ENCODE data around the gene DIPK1A.
"Not testable (repeated sequence)": the region's sequence is repeated elsewhere in the genome, so short reads cannot be mapped to it uniquely, and the experiment has no call there.

Gene DIPK1A

GRCh38 chr1:92980732-92981647, 19.7 kb upstream of the DIPK1A start:
- DNase-seq: no peak

DNA sequence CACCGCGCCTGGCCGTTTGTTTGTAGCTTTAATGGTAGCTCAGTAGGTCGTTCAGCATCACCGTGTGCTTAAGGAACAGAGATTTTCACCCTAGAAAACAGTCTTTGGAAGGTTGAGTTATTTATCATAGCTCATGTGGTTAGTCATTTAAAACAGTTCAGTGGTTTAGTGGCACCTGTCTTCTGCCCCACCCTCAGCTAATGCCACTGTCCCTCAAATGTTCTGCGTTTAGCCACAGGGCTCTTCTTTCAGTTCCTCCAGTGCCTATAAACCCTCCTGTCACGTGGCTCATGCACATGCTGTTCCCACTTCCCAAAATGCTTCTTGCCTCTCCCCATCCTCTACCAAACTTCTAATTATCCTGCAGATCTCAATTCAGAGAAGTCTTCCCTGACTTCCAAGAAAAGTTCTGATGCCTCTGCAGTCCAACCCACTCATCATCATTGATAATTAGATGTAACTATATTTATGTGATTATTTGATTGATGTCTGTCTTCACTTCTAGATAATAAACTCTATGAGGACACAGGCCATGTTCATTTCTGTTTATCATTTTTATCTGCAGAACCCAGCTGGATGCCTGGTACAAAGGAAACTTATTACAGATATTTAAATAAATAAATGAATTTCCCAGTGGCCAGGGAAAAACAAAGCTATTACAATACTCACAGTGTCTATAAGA, 14.4 kb upstream of the DIPK1A start:
- DNase-seq: no peak

GRCh38 chr1:92974112-92974511, 12.8 kb upstream of the DIPK1A start:
- DNase-seq: not testable (repeated sequence)

DNA sequence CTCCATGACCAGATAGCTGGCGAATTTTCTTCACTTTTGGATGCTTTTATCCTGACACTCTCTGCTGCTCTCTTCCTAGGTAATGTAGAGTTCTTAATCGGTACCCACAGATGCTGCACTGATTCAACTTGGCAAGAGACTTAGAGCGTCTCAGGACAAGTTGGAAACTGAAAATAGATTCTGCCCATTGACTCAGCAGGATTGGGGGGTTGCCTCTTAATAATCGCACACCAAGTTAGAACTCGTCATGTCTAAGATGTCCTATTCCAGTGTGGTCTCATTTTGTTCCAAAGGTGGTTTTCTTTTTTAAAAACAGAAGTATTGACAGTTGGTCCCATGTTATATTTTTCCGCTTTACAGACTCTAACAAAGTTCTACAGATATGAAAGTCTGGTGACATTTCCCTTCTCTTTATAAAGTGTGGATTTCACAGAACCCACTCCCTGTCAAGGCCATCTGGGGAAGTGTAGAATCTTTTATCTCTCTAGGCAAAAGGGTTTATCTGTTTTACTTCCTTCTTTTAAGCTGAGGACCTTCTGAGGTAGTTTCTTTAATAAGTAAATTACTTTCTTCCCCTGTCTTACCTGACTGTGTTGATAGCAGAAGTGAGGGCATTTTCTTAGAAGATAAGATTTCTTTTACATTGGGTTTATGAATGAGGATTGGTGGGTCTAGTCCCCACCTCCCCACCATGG, 12.1 kb upstream of the DIPK1A start:
- no peak for DNase-seq

GRCh38 chr1:92972409-92973129, 11.3 kb upstream of the DIPK1A start:
- no peak for DNase-seq

DNA sequence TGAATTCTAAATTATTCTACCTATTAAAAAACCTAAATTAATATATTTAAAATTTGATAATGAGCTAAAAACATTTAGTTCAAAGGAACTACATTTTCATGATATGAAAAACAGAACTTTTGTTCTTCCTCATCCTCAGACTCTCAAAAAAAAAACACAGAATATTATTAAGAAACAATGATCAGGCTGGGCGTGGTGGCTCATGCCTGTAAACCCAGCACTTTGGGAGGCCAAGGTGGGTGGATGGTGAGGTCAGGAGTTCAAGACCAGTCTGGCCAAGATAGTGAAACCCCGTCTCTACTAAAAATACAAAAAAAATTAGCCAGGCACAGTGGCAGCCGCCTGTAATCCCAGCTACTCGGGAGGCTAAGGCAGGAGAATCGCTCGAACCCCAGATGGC, 10.7 kb upstream of the DIPK1A start:
- DNase-seq: not testable (repeated sequence)

GRCh38 chr1:92970990-92971689, 9.9 kb upstream of the DIPK1A start:
- DNase-seq: no peak

- no peak for DNase-seq
Measured at GRCh38 chr1:92969517-92969916, 8.3 kb upstream of the DIPK1A start.

GRCh38 chr1:92968138-92969032, 7.1 kb upstream of the DIPK1A start:
- peak in 1 of 2 experiments; percentile 8 for DNase-seq

- no peak for DNase-seq
Measured at GRCh38 chr1:92964998-92965397, 3.7 kb upstream of the DIPK1A start.

GRCh38 chr1:92964316-92964715, 3.1 kb upstream of the DIPK1A start:
- no peak for DNase-seq

- peak; percentile 31 to 77 for DNase-seq
Measured at GRCh38 chr1:92961896-92962752, 862 bp upstream of the DIPK1A start.

- peak; percentile 62 to 81 for DNase-seq
Measured at GRCh38 chr1:92960395-92961130, 699 bp downstream of the DIPK1A start.

DNA sequence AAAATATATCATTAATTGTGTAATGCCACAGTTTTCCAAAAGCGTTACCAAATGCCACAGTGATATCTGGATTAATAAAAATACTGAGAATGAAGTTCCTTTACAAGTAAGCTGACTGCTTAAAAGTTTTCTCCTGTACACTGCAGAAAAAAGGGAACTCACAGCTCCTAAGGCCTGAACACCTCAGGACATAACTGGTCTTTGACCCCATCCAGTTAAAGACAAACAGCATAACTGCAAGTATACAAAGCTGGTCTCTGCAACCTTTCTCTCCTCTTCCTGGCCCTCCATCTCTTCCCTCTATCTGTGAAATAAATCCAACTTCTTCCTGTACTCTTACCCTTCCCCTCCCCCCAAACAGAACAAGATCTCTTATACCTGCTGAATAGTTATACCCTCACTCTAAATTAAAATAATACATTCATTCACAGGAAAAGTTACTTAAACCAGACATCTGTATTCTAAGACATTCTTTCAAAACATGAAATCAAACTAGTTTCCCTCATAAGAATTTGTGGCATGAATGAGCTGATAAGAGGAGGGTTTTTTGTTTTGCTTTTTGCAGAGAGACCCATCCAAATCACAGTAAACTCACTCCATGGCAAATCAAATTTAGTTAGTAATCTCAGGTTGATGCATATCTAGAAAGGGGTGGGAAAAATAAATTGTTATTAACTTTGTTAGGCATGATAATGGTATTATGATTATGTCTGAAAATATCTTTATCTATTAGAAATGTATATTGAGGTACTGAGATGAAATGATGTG, 2.9 kb downstream of the DIPK1A start:
- DNase-seq: no peak

DNA sequence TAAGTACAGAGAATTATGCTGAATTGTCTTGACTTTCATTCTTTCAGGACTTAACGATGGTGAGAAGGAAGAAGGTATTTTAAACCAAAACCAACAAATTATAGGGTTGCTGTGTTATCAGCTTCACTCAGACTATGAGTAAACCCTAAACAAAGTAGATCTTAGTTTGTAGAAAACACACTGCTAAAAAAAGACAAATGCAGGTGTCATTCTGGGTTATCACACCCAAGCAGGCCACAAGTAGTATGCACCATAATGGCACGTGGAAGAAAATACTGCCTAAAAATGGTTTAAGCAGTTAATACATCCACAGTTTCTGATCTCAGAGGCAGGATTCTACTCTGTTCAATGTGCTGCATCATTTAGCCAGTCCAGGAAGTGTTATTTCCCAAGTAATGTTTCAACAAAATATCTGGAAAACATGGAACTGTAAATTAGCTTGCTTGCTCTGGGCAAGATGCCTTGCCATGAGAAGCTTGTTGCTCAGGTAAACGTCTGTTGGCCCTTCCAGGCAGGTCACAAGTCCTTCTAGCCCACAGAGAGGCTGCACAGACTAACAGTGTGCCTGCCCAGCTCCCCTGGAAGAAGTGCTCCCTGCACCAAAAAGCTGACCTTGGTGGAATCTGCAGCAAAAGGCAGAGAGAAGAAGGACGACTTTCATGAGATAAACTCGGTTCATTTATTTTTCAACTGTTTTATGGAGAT, 4.1 kb downstream of the DIPK1A start:
- DNase-seq: no peak

DNA sequence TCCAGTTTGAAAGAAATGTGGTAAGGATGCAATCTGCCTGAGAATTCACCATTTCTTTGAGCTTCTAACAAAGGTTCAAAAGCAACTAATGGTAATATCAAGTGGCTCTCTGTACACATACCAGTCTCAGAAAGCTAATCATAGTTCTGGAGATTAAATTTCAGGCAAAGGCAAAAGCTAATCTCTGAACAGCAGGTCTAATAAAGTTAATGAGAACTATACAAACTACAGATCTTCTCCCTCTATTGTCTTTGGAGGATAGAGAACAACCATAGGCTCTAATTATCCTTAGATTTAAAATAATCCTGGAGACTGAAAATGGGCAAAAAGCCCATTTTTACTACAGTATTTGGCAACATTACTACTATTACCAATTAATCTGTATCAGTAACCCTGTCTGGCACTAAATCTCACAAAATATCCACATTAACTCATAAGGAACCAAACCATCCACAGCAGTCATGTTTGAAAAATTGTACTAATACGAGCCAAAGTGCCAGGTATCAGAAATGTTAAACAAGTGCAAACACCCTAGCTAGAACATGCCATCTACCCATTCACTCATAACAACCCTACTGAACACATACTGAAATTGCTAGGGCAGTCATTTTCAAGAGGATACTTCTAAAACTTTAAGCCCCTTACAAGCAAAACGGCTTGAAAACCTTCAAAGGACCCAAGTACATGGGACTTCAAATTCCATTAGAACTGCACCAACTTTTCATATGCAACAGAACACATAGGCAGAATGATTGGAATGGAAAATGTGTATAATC, 4.8 kb downstream of the DIPK1A start:
- DNase-seq: peak in 1 of 2 experiments; percentile 73

DNA sequence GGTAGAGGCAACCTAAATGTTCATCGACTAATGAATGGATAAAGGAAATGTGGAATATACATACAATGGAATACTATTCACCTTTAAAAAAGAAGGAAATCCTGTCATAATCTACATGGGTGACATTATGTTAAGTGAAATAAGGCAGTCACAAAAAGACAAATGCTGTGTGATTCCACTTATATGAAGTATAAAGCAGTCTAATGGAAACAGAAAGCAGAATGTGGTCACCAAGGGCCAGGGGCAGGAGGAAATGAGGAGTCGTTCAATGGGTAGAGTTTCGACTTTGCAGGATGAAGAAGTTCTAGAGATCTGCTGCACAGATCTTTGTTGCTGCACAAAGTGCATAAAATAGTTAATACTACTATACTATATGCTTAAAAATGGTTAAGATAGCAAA, 7.8 kb downstream of the DIPK1A start:
- DNase-seq: no peak
